ENCODE results near the gene CNN1. TPM values are rescaled to one million over a fixed set of nuclear protein-coding genes. Genes with fewer than 3 reads are reported as not detected.

CNN1 gene
- total RNA-seq (2014; rRNA removed; shearing (Covaris generic)): not detected in 2 replicates
- polyA plus RNA-seq (2015; cell fraction: cytosol; rRNA removed): not detected in 2 replicates
- not detected in 2 replicates for polyA plus RNA-seq (2015; cell fraction: nucleus; rRNA removed)

- in situ Hi-C loops (cut with HindIII; ENCODE audit: low pct_unique_long_range_greater_than_20kb, low sequenced_read_pairs): no loop called here
- no peak for DNase-seq (ENCODE audit: low read depth, low spot score)
Measured at GRCh38 chr19:11538232-11539036, at the start of gene CNN1. TSS of gene CNN1 (plus strand) at chr19:11538851. CDS start at chr19:11538928, 77 bp downstream.

DNA sequence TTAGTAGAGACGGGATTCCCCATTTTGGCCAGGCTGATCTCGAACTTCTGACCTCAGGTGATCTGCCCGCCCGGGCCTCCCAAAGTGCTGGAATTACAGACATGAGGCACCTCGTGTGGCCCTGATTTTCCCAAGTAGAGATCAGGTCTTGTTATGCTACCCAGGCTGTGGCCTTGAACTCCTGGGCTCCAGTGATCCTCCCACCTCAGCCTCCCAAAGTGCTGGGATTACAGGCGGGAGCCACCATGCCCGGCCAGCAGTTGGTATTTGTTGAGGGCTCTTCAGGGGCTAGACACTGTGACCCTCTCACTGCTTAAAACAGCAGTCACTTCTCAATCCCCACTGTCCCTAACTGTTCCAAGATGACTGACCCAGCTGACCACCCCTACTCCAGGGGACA is 49.3 kb upstream of the CNN1 start:
- in situ Hi-C loops (cut with HindIII; ENCODE audit: low pct_unique_long_range_greater_than_20kb, low sequenced_read_pairs): no loop called here
- no peak for DNase-seq (ENCODE audit: low read depth, low spot score)

GRCh38 chr19:11494634-11495285 is 43.9 kb upstream of the CNN1 start:
- in situ Hi-C loops (cut with HindIII; ENCODE audit: low pct_unique_long_range_greater_than_20kb, low sequenced_read_pairs): no loop called here
- DNase-seq (ENCODE audit: low read depth, low spot score): no peak

GRCh38 chr19:11495481-11495880 is 43.2 kb upstream of the CNN1 start:
- no peak for DNase-seq (ENCODE audit: low read depth, low spot score)
- in situ Hi-C loops (cut with HindIII; ENCODE audit: low pct_unique_long_range_greater_than_20kb, low sequenced_read_pairs): no loop called here

DNA sequence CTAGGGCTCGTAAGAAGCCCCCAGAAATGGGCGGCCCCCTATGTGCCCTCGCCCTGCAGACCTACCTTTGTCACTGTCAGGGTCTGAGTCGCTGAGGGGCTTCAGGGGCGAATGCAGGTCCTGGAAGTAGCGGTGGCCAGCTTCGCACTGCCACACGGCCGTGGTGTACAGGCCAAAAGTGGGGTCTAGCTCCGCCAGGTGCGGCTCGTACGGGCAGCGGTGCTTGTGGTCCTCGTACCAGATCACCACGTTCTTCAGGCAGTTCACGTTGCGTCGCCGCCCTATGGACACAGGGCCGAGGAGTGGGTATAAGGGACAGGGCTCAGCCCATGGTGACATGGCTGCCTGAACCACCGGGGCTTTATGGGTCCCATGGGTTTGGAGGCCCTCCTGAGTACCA is 42.8 kb upstream of the CNN1 start:
- in situ Hi-C loops (cut with HindIII; ENCODE audit: low pct_unique_long_range_greater_than_20kb, low sequenced_read_pairs): no loop called here
- DNase-seq (ENCODE audit: low read depth, low spot score): no peak

- in situ Hi-C loops (cut with HindIII; ENCODE audit: low pct_unique_long_range_greater_than_20kb, low sequenced_read_pairs): no loop called here
- peak; percentile 78 for DNase-seq (ENCODE audit: low read depth, low spot score)
Measured at GRCh38 chr19:11496391-11497163, 42.1 kb upstream of the CNN1 start.

GRCh38 chr19:11499220-11499726 is 39.4 kb upstream of the CNN1 start:
- in situ Hi-C loops (cut with HindIII; ENCODE audit: low pct_unique_long_range_greater_than_20kb, low sequenced_read_pairs): no loop called here
- DNase-seq (ENCODE audit: low read depth, low spot score): no peak

GRCh38 chr19:11499890-11500420 is 38.7 kb upstream of the CNN1 start:
- in situ Hi-C loops (cut with HindIII; ENCODE audit: low pct_unique_long_range_greater_than_20kb, low sequenced_read_pairs): no loop called here
- DNase-seq (ENCODE audit: low read depth, low spot score): no peak

- DNase-seq (ENCODE audit: low read depth, low spot score): no peak
- in situ Hi-C loops (cut with HindIII; ENCODE audit: low pct_unique_long_range_greater_than_20kb, low sequenced_read_pairs): no loop called here
Measured at GRCh38 chr19:11504502-11505031, 34.1 kb upstream of the CNN1 start.

- peak; percentile 93 for DNase-seq (ENCODE audit: low read depth, low spot score)
- in situ Hi-C loops (cut with HindIII; ENCODE audit: low pct_unique_long_range_greater_than_20kb, low sequenced_read_pairs): no loop called here
Measured at GRCh38 chr19:11505032-11505503, 33.6 kb upstream of the CNN1 start.

DNA sequence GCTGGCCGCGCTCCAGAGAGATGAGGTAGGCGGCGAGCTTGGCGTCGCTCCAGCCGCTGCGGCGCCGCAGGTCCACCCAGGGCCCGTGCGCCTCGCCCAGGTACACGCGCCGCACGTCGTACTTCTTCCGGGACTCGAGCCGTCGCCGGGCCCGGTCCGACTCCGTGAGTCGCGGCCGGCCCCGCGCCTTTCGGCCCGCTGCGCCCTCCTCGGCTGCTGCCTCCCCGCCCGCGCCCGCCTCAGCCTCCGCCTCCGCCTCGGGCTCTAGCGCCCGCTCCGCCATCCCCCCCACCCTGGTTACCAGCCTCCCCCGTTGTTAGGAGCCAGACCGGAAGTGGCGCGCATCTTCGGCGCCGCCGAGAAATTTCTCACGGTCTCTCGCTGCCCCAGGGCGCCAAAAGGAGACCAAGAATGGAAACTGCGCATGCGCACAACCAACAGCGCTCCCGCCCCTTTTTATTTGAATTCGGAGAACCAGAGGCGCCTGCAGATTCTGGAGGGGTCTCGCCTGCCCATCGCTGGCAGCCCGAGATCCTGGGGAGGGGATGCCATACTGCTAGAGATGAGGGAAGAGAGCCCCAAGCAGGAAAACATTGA is 33.0 kb upstream of the CNN1 start, which contains the start of gene ZNF653:
ZNF653 (minus strand) TSS at position 336 of the 597 bp plus-strand sequence; CDS start at position 283, 53 bp downstream.
- DNase-seq (ENCODE audit: low read depth, low spot score): peak; percentile 93
- in situ Hi-C loops (cut with HindIII; ENCODE audit: low pct_unique_long_range_greater_than_20kb, low sequenced_read_pairs): no loop called here

DNA sequence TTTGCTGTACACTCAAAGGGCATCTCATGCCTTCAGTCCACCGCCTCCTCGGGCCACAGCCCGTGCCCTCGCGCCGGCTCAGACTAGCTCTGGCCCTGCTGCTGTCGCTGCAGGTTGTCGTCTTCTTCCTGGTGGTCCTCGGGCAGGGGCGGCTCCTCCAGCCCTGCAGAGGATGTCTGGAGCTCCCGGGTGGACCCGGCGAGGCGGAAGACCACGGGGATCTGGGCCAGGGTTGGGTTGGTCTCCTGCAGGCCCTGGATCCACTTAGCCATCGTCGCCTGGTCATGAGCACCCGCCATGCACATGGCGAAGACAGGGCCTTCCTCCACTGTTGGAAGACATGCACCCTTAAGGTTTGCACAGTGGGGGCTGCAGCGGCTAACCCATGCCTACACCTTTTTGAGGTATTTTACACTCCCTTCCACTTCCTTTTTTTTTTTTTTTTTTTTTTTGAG is 32.5 kb upstream of the CNN1 start:
- in situ Hi-C loops (cut with HindIII; ENCODE audit: low pct_unique_long_range_greater_than_20kb, low sequenced_read_pairs): no loop called here
- DNase-seq (ENCODE audit: low read depth, low spot score): no peak

DNA sequence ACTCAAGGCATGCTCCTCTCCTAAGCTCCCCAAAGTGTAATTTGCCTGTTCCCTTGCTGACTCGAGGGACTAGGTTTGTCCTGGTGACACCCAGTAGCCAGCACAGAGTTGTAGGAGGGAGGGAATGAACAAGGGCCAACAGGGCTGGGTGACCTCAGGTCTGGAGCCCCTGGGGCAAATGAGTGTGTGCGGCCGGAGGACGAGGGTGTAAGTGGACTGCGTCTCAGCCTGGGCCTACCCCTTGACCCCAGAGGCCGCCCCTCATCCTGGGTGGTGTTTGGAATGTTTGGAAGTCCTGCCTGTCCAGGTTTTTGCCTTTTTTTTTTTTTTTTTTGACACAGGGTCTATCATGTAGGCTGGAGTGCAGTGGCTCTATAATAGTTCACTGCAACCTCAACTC is 31.7 kb upstream of the CNN1 start:
- in situ Hi-C loops (cut with HindIII; ENCODE audit: low pct_unique_long_range_greater_than_20kb, low sequenced_read_pairs): no loop called here
- DNase-seq (ENCODE audit: low read depth, low spot score): no peak

- DNase-seq (ENCODE audit: low read depth, low spot score): no peak
Measured at GRCh38 chr19:11507370-11508078, 31.1 kb upstream of the CNN1 start.

GRCh38 chr19:11510444-11510843 is 28.2 kb upstream of the CNN1 start:
- in situ Hi-C loops (cut with HindIII; ENCODE audit: low pct_unique_long_range_greater_than_20kb, low sequenced_read_pairs): no loop called here
- no peak for DNase-seq (ENCODE audit: low read depth, low spot score)

More at GRCh38 chr19:11507370-11508078, 31.1 kb upstream of the CNN1 start:
- in situ Hi-C loops (cut with HindIII; ENCODE audit: low pct_unique_long_range_greater_than_20kb, low sequenced_read_pairs): no loop called here

DNA sequence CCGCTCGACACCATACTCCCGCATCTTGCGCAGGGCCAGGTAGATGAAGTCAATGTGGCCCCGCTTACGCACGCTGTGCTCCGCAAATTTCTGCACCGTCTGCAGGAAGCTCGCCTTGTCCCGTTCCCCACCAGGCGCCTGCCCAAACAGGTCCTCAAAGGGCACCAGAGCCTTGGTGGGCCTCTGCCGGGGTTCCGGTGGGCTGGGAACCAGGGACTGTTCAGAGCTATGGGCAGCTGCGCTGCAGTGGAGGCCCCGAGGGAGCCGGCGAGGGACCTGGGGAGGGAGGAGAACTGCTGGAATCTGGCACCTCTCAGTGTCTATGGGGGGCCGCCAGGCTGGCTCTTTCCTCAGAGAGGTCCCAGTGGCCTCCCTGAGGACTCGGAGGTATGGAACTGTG is 24.7 kb upstream of the CNN1 start:
- DNase-seq (ENCODE audit: low read depth, low spot score): no peak
- in situ Hi-C loops (cut with HindIII; ENCODE audit: low pct_unique_long_range_greater_than_20kb, low sequenced_read_pairs): no loop called here
